ENCODE data around the gene TCAIM. TPM values are rescaled to one million over a fixed set of nuclear protein-coding genes. Genes with fewer than 3 reads are reported as not detected.

The TCAIM gene
- total RNA-seq, 2 experiments from 2014 or later, result 2.9 to 4.2 TPM

DNA sequence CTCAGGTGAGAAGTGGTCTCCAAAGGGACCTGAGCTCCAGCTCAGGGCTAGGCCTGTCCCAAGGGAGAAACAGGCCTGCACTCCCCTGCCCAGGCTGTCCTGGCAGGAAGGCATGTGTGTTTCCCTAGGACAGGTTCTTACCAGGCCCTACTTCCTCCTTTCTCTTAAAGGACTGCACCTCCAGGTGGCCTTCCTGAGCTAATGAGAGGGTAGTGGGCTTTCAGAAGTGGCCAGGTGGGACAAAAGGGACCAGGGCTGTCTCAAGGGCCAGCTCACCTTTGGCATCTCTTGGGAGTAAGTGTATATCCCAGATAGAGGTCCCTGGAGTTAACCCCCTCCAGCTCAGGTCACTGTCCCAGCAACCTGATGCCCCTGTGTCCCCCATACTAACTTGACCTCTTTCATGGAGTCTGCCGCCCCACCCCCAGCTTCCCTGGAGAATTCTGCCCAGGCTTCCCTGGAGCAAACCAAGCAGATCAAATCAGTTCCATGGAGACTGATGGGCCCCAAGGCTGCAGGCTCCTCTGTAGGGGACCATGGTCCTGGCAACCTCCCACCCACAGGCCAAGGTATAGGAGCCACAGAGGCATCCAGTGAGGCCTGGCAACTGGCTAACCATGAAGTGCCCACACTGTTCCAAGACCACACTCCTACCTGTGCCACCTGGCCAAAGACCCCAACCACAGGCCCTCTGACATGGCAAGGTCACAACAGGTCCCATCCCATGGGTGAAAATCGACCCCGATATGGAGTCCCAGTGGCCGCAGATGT is 71.3 kb downstream of the TCAIM start:
- Histone ChIP-seq H3K4me1 (ENCODE audit: insufficient read depth, low read length) (no peaks in the 10 kb centered on the region), H3K4me3 (ENCODE audit: low read length) (no peak overlapping the region), H3K36me3 (ENCODE audit: insufficient read depth, low read length) (no peaks in the 10 kb centered on the region), H3K27me3 (ENCODE audit: control insufficient read depth in 1 of 2, insufficient read depth in 2 of 2, low read length in 2 of 2) (no peaks in the 10 kb centered on the region), H3K27ac (ENCODE audit: low read depth in 1 of 2, low read length in 2 of 2) (no peak overlapping the region), H3K9me3 (ENCODE audit: control insufficient read depth in 1 of 2, insufficient read depth in 1 of 2, low read length in 2 of 2) (no peaks in the 10 kb centered on the region)
- ChIA-PET POLR2A (no interaction called here), CTCF (no interaction called here)
- Mint-ChIP-seq H3K27ac (no peak overlapping the region), H3K4me1 (ENCODE audit: low read depth) (no peaks in the 10 kb centered on the region), H3K9me3 (no peaks in the 10 kb centered on the region), H3K36me3 (ENCODE audit: low read depth) (peaks cover 4% of the 10 kb centered on the region), H3K27me3 (no peaks in the 10 kb centered on the region), H3K4me3 (no peak overlapping the region)
- TF ChIP-seq, protein P1, sequence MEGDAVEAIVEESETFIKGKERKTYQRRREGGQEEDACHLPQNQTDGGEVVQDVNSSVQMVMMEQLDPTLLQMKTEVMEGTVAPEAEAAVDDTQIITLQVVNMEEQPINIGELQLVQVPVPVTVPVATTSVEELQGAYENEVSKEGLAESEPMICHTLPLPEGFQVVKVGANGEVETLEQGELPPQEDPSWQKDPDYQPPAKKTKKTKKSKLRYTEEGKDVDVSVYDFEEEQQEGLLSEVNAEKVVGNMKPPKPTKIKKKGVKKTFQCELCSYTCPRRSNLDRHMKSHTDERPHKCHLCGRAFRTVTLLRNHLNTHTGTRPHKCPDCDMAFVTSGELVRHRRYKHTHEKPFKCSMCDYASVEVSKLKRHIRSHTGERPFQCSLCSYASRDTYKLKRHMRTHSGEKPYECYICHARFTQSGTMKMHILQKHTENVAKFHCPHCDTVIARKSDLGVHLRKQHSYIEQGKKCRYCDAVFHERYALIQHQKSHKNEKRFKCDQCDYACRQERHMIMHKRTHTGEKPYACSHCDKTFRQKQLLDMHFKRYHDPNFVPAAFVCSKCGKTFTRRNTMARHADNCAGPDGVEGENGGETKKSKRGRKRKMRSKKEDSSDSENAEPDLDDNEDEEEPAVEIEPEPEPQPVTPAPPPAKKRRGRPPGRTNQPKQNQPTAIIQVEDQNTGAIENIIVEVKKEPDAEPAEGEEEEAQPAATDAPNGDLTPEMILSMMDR (IDR thresholded peaks at IDR 0.05), result no peak
- DNase-seq (no peak), ATAC-seq (ENCODE audit: poor library complexity) (no peak)
- intact Hi-C loops (cut with DNase I, micrococcal nuclease), result no loop called here

DNA sequence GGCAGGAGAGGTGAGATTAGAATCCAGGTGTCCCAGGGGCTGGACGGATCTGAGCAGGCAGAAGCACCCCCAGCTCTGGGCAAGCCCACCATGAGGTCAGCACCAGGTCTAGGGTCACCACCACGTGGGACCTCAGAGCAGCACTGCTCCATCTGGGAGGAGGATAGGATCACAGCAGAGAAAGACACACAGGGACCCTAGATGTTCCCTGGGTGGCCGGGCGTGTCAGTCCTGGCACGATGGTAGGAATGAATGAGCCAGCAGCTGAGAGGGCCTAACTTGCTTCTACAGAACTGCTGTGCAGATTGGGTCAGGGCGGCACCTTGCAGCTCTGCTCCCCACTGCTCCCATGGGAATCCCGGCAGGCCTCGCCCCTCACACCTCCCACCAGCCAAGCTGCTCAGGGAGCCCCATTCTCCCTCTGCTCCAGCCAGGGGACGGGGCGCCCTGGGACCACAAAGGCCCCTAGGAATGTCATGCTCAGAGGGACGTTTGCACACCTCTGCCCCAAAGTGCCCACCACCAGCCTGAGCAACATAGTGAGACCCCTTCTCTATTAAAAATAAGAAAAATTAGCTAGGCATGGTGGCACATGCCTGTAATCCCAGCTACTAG is 72.6 kb downstream of the TCAIM start:
- DNase-seq (no peak), ATAC-seq (ENCODE audit: poor library complexity) (no peak)
- Mint-ChIP-seq H3K9me3 (no peaks in the 10 kb centered on the region), H3K4me1 (ENCODE audit: low read depth) (no peaks in the 10 kb centered on the region), H3K27ac (no peak overlapping the region), H3K27me3 (no peaks in the 10 kb centered on the region), H3K36me3 (ENCODE audit: low read depth) (peaks cover 4% of the 10 kb centered on the region), H3K4me3 (no peak overlapping the region)
- H3K27ac ChIP-seq (ENCODE audit: low read depth in 1 of 2, low read length in 2 of 2), result no peak overlapping the region
- H3K4me3 ChIP-seq (ENCODE audit: low read length), result no peak overlapping the region
- ChIA-PET CTCF (no interaction called here), POLR2A (no interaction called here)
- no peaks in the 10 kb centered on the region for H3K4me1 ChIP-seq (ENCODE audit: insufficient read depth, low read length)
- no peaks in the 10 kb centered on the region for H3K27me3 ChIP-seq (ENCODE audit: control insufficient read depth in 1 of 2, insufficient read depth in 2 of 2, low read length in 2 of 2)
- no peaks in the 10 kb centered on the region for H3K36me3 ChIP-seq (ENCODE audit: insufficient read depth, low read length)
- H3K9me3 ChIP-seq (ENCODE audit: control insufficient read depth in 1 of 2, insufficient read depth in 1 of 2, low read length in 2 of 2), result no peaks in the 10 kb centered on the region
- intact Hi-C loops (cut with DNase I, micrococcal nuclease), result no loop called here
- TF ChIP-seq, protein P1 (IDR thresholded peaks at IDR 0.05), result no peak

DNA sequence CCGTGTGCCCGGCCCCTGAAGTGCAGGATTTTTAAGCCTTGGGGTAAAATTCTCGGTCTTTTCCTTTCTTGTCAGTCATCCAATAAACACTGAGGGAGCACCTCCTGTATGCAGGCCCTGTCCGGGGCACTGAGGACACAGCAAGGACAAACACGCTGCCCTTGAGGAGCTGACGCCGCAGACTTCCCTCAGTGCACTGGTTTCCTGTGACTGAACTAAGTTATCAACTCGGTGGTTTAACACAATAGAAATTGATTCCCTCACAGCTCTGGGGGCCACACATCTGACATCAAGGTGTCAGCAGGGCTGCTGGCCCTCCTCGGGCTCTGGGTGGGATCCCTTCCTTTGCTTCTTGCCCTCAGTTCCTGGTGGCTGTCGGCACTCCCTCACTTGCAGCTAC is 73.8 kb downstream of the TCAIM start:
- Histone ChIP-seq H3K27me3 (ENCODE audit: control insufficient read depth in 1 of 2, insufficient read depth in 2 of 2, low read length in 2 of 2) (no peaks in the 10 kb centered on the region), H3K27ac (ENCODE audit: low read depth in 1 of 2, low read length in 2 of 2) (no peak overlapping the region), H3K9me3 (ENCODE audit: control insufficient read depth in 1 of 2, insufficient read depth in 1 of 2, low read length in 2 of 2) (peaks cover 0 to 4% of the 10 kb centered on the region in 2 experiments), H3K36me3 (ENCODE audit: insufficient read depth, low read length) (no peaks in the 10 kb centered on the region), H3K4me1 (ENCODE audit: insufficient read depth, low read length) (no peaks in the 10 kb centered on the region), H3K4me3 (ENCODE audit: low read length) (no peak overlapping the region)
- TF ChIP-seq, protein P1 (IDR thresholded peaks at IDR 0.05), result no peak
- intact Hi-C loops (cut with DNase I, micrococcal nuclease), result no loop called here
- ChIA-PET CTCF (interaction anchor here (0.6 kb wide), 1 partner anchor 1614 kb away, joined by 3 read pairs; no protein-coding TSS in a partner anchor), POLR2A (no interaction called here)
- no peak for DNase-seq
- Mint-ChIP-seq H3K4me3 (no peak overlapping the region), H3K9me3 (no peaks in the 10 kb centered on the region), H3K27ac (no peak overlapping the region), H3K4me1 (ENCODE audit: low read depth) (no peaks in the 10 kb centered on the region), H3K36me3 (ENCODE audit: low read depth) (peaks cover 4% of the 10 kb centered on the region), H3K27me3 (no peaks in the 10 kb centered on the region)
- no peak for ATAC-seq (ENCODE audit: poor library complexity)

Data from CD4-positive, alpha-beta T cell (primary cell).